DOHH2 (cell line): Measurements from ENCODE around the gene SLC5A3.

Experiments used
- H3F3A ChIP-seq: fragments of 200-600 bp; sonication (generic), shearing (Covaris generic); 2 replicates; pipeline ENCODE4 v1.6.0; 2016; ENCODE audit warnings: antibody characterized with exemption, mild to moderate bottlenecking; ENCODE audit not compliant: control insufficient read depth, insufficient read depth
- H3K27ac ChIP-seq: fragments of 200-600 bp; sonication (generic); 2 replicates; pipeline ENCODE4 v1.5.1; 2014; ENCODE audit warnings: low read depth, mild to moderate bottlenecking, low read length, moderate library complexity
- H3K27me3 ChIP-seq: fragments of 200-600 bp; sonication (generic); 2 replicates; pipeline ENCODE4 v1.6.1; 2014; ENCODE audit warnings: mild to moderate bottlenecking, low read length, mixed read lengths; ENCODE audit not compliant: control insufficient read depth
- H3K36me3 ChIP-seq: fragments of 200-600 bp; sonication (generic); 2 replicates; pipeline ENCODE4 v1.6.1; 2014; ENCODE audit warnings: mild to moderate bottlenecking, low read length, moderate library complexity, mixed read lengths; ENCODE audit not compliant: control insufficient read depth
- H3K4me1 ChIP-seq: fragments of 200-600 bp; sonication (generic); 2 replicates; pipeline ENCODE4 v1.6.1; 2014; ENCODE audit warnings: mild to moderate bottlenecking, low read length, mixed read lengths; ENCODE audit not compliant: control insufficient read depth
- H3K4me2 ChIP-seq: fragments of 200-600 bp; sonication (generic); 2 replicates; pipeline ENCODE4 v1.6.0; 2014; ENCODE audit warnings: mild to moderate bottlenecking, low read length, moderate library complexity
- H3K4me3 ChIP-seq: fragments of 200-600 bp; sonication (generic); 2 replicates; pipeline ENCODE4 v1.5.1; 2014; ENCODE audit warnings: mild to moderate bottlenecking, low read length, mixed read lengths
- H3K79me2 ChIP-seq: fragments of 200-600 bp; sonication (generic); 2 replicates; pipeline ENCODE4 v1.6.1; 2014; ENCODE audit warnings: mild to moderate bottlenecking, low read length, mixed read lengths; ENCODE audit not compliant: control insufficient read depth
- H3K9me2 ChIP-seq: fragments of 200-600 bp; sonication (generic); replicated peaks from 2 replicates; pipeline ENCODE4 v1.6.1; 2014; ENCODE audit warnings: mild to moderate bottlenecking, low read length, mixed read lengths; ENCODE audit not compliant: control insufficient read depth
- H3K9me3 ChIP-seq: fragments of 200-600 bp; sonication (generic); 2 replicates; pipeline ENCODE4 v1.6.1; 2014; ENCODE audit warnings: antibody characterized with exemption, low read length, mixed read lengths; ENCODE audit not compliant: control insufficient read depth, insufficient read depth
- H4K20me1 ChIP-seq: fragments of 200-600 bp; sonication (generic); 2 replicates; pipeline ENCODE4 v1.6.0; 2014; ENCODE audit warnings: low read depth, mild to moderate bottlenecking, antibody characterized with exemption, low read length, moderate library complexity; ENCODE audit not compliant: control insufficient read depth, insufficient read depth
- CTCF ChIP-seq: fragments of 200-600 bp; sonication (generic); IDR thresholded peaks from one replicate; pipeline ENCODE4 v1.5.1; 2014; ENCODE audit warnings: antibody characterized with exemption, mild to moderate bottlenecking, low read depth, low read length; ENCODE audit not compliant: poor library complexity, severe bottlenecking
- EZH2phosphoT487 ChIP-seq: fragments of 200-600 bp; sonication (generic); IDR thresholded peaks from 2 replicates; pipeline ENCODE4 v1.6.1; 2017; ENCODE audit warnings: borderline replicate concordance, mild to moderate bottlenecking, antibody characterized with exemption, low read length, moderate library complexity, mixed read lengths

The SLC5A3 gene

GRCh38 chr21:34122047-34122446, 48.7 kb downstream of the SLC5A3 start:
- no peak overlapping the region for H3K4me3 ChIP-seq
- TF ChIP-seq EZH2phosphoT487 (no peak), CTCF (no peak)
- H3K79me2 ChIP-seq: peaks cover 73% of the 10 kb centered on the region
- no peaks in the 10 kb centered on the region for H3K27me3 ChIP-seq
- no peaks in the 10 kb centered on the region for H3K4me1 ChIP-seq
- peaks cover 30% of the 10 kb centered on the region for H3K36me3 ChIP-seq
- no peaks in the 10 kb centered on the region for H3K9me2 ChIP-seq
- no peaks in the 10 kb centered on the region for H4K20me1 ChIP-seq
- no peak overlapping the region for H3K4me2 ChIP-seq
- no peaks in the 10 kb centered on the region for H3F3A ChIP-seq
- H3K9me3 ChIP-seq: no peaks in the 10 kb centered on the region
- no peak overlapping the region for H3K27ac ChIP-seq
